ENCODE results near the gene S100A3. TPM values are rescaled to one million over a fixed set of nuclear protein-coding genes. Genes with fewer than 3 reads are reported as not detected.

The S100A3 gene
- total and polyA plus RNA-seq, 4 donors: not detected

GRCh38 chr1:153546371-153546770 is 2.7 kb downstream of the S100A3 start:
- TF ChIP-seq HNF4G (IDR thresholded peaks at IDR 0.05) (no peak), FOXA2 (IDR thresholded peaks at IDR 0.05) (no peak), JUND (IDR thresholded peaks at IDR 0.05) (no peak), HNF4A (conservative IDR thresholded peaks at IDR 0.05) (no peak), CTCF (IDR thresholded peaks at IDR 0.05; ENCODE audit: low read depth, low read length, missing input control) (no peak), GABPA (IDR thresholded peaks at IDR 0.05 in 1 of 2, conservative IDR thresholded peaks at IDR 0.05 in 1 of 2) (no peak), EGR1 (IDR thresholded peaks at IDR 0.05; ENCODE audit: low read depth in 2 of 2) (no peak), SP1 (IDR thresholded peaks at IDR 0.05) (no peak), TAF1 (conservative IDR thresholded peaks at IDR 0.05) (no peak)
- TF ChIP-seq, protein P1, sequence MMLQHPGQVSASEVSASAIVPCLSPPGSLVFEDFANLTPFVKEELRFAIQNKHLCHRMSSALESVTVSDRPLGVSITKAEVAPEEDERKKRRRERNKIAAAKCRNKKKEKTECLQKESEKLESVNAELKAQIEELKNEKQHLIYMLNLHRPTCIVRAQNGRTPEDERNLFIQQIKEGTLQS (IDR thresholded peaks at IDR 0.05): no peak
- TF ChIP-seq, protein P2, sequence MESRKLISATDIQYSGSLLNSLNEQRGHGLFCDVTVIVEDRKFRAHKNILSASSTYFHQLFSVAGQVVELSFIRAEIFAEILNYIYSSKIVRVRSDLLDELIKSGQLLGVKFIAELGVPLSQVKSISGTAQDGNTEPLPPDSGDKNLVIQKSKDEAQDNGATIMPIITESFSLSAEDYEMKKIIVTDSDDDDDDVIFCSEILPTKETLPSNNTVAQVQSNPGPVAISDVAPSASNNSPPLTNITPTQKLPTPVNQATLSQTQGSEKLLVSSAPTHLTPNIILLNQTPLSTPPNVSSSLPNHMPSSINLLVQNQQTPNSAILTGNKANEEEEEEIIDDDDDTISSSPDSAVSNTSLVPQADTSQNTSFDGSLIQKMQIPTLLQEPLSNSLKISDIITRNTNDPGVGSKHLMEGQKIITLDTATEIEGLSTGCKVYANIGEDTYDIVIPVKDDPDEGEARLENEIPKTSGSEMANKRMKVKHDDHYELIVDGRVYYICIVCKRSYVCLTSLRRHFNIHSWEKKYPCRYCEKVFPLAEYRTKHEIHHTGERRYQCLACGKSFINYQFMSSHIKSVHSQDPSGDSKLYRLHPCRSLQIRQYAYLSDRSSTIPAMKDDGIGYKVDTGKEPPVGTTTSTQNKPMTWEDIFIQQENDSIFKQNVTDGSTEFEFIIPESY (IDR thresholded peaks at IDR 0.05): no peak
- 90% methylated on average over 8 of the region's 8 CpGs for WGBS
- no peak for DNase-seq (ENCODE audit: low spot score)
- Histone ChIP-seq H3K4me3 (ENCODE audit: low read depth in 1 of 3, low read length in 3 of 3) (no peak overlapping the region), H3K9me3 (ENCODE audit: control insufficient read depth in 4 of 4, low read length in 3 of 4) (no peaks in the 10 kb centered on the region), H3K9ac (ENCODE audit: low read depth in 1 of 2, low read length in 2 of 2) (no peak overlapping the region), H3K27ac (ENCODE audit: low read depth in 1 of 2, low read length in 2 of 2) (no peak overlapping the region), H3K36me3 (ENCODE audit: control insufficient read depth in 4 of 4, insufficient read depth in 3 of 4, low read depth in 1 of 4, low read length in 3 of 4) (no peaks in the 10 kb centered on the region), H3K4me1 (ENCODE audit: control insufficient read depth in 4 of 4, insufficient read depth in 4 of 4, low read length in 3 of 4) (no peaks in the 10 kb centered on the region), H3K27me3 (ENCODE audit: control insufficient read depth in 4 of 4, insufficient read depth in 4 of 4, low read length in 3 of 4) (no peaks in the 10 kb centered on the region)

GRCh38 chr1:153545067-153546055 is 3.7 kb downstream of the S100A3 start, which contains the start of gene S100A4:
Gene S100A4, minus strand, starts transcription at chr1:153545806. Its CDS starts 1,012 bp downstream, at chr1:153544794.
- peak within 1 kb of the TSS in 1 of 2 donors; percentile 32 for H3K9ac ChIP-seq (ENCODE audit: low read depth in 1 of 2, low read length in 2 of 2)

More at GRCh38 chr1:153545067-153546055, 3.7 kb downstream of the S100A3 start, which contains the start of gene S100A4:
- WGBS: 71% methylated on average over 19 of the region's 19 CpGs
- Histone ChIP-seq H3K27me3 (ENCODE audit: control insufficient read depth in 4 of 4, insufficient read depth in 4 of 4, low read length in 3 of 4) (no peaks in the 10 kb centered on the region), H3K4me1 (ENCODE audit: control insufficient read depth in 4 of 4, insufficient read depth in 4 of 4, low read length in 3 of 4) (no peaks in the 10 kb centered on the region), H3K27ac (ENCODE audit: low read depth in 1 of 2, low read length in 2 of 2) (peak within 1 kb of the TSS in 1 of 2 donors; percentile 64), H3K9me3 (ENCODE audit: control insufficient read depth in 4 of 4, low read length in 3 of 4) (no peaks in the 10 kb centered on the region), H3K4me3 (ENCODE audit: low read depth in 1 of 3, low read length in 3 of 3) (no peak within 1 kb of the TSS), H3K36me3 (ENCODE audit: control insufficient read depth in 4 of 4, insufficient read depth in 3 of 4, low read depth in 1 of 4, low read length in 3 of 4) (no peaks in the 10 kb centered on the region)
- DNase-seq (ENCODE audit: low spot score): peak; percentile 84
- TF ChIP-seq HNF4A (conservative IDR thresholded peaks at IDR 0.05): no peak
- TF ChIP-seq SP1 (IDR thresholded peaks at IDR 0.05): peak; percentile 72
